ENCODE data around the gene CAPN12. TPM values are rescaled to one million over a fixed set of nuclear protein-coding genes. Genes with fewer than 3 reads are reported as not detected.
A peak's percentile ranks its signal among the peaks of the same experiment; 100 is the strongest.

CAPN12 gene
- total RNA-seq, 1 donor from 2014 or later: not detected

- TF ChIP-seq CTCF (IDR thresholded peaks at IDR 0.05): no peak
- peaks cover 59 to 72% of the 10 kb centered on the region in 2 donors for H3K36me3 ChIP-seq
- intact Hi-C loops (cut with DNase I): no loop called here
- peaks cover 48 to 71% of the 10 kb centered on the region in 2 donors for H3K4me1 ChIP-seq
- no peaks in the 10 kb centered on the region for H3K27me3 ChIP-seq
- H3K9me3 ChIP-seq: no peaks in the 10 kb centered on the region
- no peak overlapping the region for H3K4me3 ChIP-seq
- DNase-seq (ENCODE audit: low spot score in 2 of 2): no peak
- peak overlapping the region; percentile 95 to 98 for H3K27ac ChIP-seq
Measured at GRCh38 chr19:38700350-38700901, 43.8 kb downstream of the CAPN12 start.

DNA sequence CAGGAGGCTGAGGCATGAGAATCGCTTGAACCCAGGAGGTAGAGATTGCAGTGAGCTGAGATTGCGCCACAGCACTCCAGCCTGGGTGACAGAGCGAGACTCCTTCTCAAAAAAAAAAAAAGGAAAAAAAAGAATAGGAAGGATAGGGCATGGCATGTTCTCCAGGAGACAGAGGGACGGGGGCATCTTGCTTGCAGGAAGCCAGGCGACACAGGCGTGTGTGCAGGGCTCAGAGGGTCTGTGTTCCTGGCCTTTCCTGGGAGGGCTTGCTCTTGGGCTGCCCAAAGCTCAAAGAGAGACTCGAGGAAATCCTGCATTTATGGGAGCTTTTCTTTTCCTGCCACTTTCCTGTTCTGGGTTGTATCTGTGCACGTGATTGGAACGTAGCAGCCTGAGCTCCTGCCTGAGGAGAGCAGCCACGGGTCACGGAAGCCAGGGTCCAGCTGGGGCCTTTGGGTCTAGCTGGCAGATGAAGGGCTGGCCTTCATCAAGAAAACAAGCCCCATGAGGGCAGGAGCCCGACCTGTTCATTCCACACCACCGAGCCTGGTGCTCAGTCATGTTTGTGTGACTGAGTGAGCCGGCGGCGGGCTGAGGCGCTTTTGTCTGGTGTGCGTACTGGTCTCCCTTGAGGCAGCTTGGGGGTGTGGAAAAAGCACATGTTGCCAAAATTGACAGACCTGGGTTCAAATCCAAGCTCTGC lies 44.5 kb downstream of the CAPN12 start:
- Histone ChIP-seq H3K4me1 (peaks cover 53 to 77% of the 10 kb centered on the region in 2 donors), H3K27ac (peak overlapping the region; percentile 95 to 98), H3K9me3 (no peaks in the 10 kb centered on the region), H3K36me3 (peaks cover 52 to 67% of the 10 kb centered on the region in 2 donors), H3K4me3 (no peak overlapping the region), H3K27me3 (no peaks in the 10 kb centered on the region)
- intact Hi-C loops (cut with DNase I): no loop called here
- no peak for TF ChIP-seq CTCF (IDR thresholded peaks at IDR 0.05)
- DNase-seq (ENCODE audit: low spot score in 2 of 2): no peak

GRCh38 chr19:38699027-38699346 lies 45.3 kb downstream of the CAPN12 start:
- no peaks in the 10 kb centered on the region for H3K27me3 ChIP-seq
- TF ChIP-seq CTCF (IDR thresholded peaks at IDR 0.05): no peak
- peaks cover 59 to 85% of the 10 kb centered on the region in 2 donors for H3K4me1 ChIP-seq
- no peak overlapping the region for H3K4me3 ChIP-seq
- H3K27ac ChIP-seq: peak overlapping the region; percentile 95 to 98
- DNase-seq (ENCODE audit: low spot score in 2 of 2): no peak
- intact Hi-C loops (cut with DNase I): no loop called here
- H3K36me3 ChIP-seq: peaks cover 44 to 63% of the 10 kb centered on the region in 2 donors
- H3K9me3 ChIP-seq: no peaks in the 10 kb centered on the region

- no peak for TF ChIP-seq CTCF (IDR thresholded peaks at IDR 0.05)
- peaks cover 39 to 59% of the 10 kb centered on the region in 2 donors for H3K36me3 ChIP-seq
- DNase-seq (ENCODE audit: low spot score in 2 of 2): no peak
- peaks cover 63 to 90% of the 10 kb centered on the region in 2 donors for H3K4me1 ChIP-seq
- no peak overlapping the region for H3K4me3 ChIP-seq
- no peaks in the 10 kb centered on the region for H3K27me3 ChIP-seq
- H3K9me3 ChIP-seq: no peaks in the 10 kb centered on the region
- H3K27ac ChIP-seq: peak overlapping the region; percentile 95 to 98
- intact Hi-C loops (cut with DNase I): no loop called here
Measured at GRCh38 chr19:38698225-38699026, 45.8 kb downstream of the CAPN12 start.

DNA sequence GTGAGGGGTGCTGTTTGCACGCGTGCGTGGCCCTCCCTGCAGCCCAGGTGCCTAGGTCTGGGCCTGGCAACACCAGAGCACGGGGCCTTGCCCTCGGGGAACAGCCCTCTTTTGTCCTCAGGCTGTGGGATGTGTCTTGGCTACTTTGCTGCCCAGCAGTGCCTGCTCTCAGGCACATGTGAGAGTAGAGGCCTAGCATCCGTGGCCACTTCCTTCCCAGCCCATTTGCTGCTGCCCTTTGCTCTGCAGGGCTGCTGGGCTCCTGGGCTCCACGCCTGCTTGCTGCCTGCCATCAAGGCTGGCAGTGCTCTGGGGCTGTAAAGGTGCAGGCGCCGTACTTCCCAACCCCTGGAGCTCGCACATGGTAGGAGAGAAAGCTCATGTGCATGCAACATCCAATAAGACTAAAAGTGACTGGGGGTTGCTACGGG lies 46.6 kb downstream of the CAPN12 start:
- intact Hi-C loops (cut with DNase I): no loop called here
- H3K27ac ChIP-seq: peak overlapping the region; percentile 95 to 98
- no peaks in the 10 kb centered on the region for H3K9me3 ChIP-seq
- H3K27me3 ChIP-seq: no peaks in the 10 kb centered on the region
- peaks cover 66 to 92% of the 10 kb centered on the region in 2 donors for H3K4me1 ChIP-seq
- TF ChIP-seq CTCF (IDR thresholded peaks at IDR 0.05): no peak
- peaks cover 33 to 52% of the 10 kb centered on the region in 2 donors for H3K36me3 ChIP-seq
- DNase-seq (ENCODE audit: low spot score in 2 of 2): no peak
- H3K4me3 ChIP-seq: no peak overlapping the region

All from ascending aorta (tissue), 2 donors.